Liver (tissue), 3 donors: ENCODE data around the gene SLC17A3.

Experiments
- CTCF ChIP-seq: fragments of 150-350 bp; IDR thresholded peaks from 2 replicates; pipeline ENCODE4 v1.5.1; 2017; ENCODE audit warnings: improper control_type of control experiment, low read depth, low read length; ENCODE audit not compliant: missing input control
- EGR1 ChIP-seq, 2 donors: IDR thresholded peaks; 2 replicates each; pipeline ENCODE4 v1.6.1; 2016 to 2018; ENCODE audit warnings: antibody characterized with exemption in 2 of 2, low read depth in 2 of 2
- GABPA ChIP-seq, 2 donors: IDR thresholded peaks in 1 of 2; conservative IDR thresholded peaks in 1 of 2; 2 replicates each; pipeline ENCODE4 v1.6.1; 2016; ENCODE audit warnings: antibody characterized with exemption in 2 of 2, mild to moderate bottlenecking in 1 of 2, moderate library complexity in 1 of 2
- donor health status: healthy.
- donor health status: healthy.

DNA sequence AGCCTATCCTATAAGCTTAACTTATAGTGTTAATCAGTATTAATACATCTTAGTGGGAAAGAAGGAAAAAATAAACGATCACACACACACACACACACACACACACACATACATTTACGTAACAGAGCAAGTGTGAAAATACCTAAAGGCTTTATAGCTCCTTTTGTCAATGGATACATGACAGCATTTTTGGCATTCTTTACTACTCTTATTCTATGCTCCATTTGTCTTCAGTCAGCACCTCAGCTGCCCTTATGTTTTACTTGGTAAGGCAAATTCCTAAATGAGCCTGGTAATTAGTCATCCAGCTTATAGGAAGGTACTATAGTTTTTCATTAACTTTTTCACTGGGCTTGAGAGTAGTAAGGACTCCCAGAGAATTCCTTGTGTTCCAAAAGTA, 25.1 kb upstream of the SLC17A3 start:
- TF ChIP-seq CTCF (no peak), EGR1 (IDR thresholded peaks at IDR 0.05; ENCODE audit: low read depth in 2 of 2) (no peak), GABPA (IDR thresholded peaks at IDR 0.05 in 1 of 2, conservative IDR thresholded peaks at IDR 0.05 in 1 of 2) (no peak)
